Vagina (tissue), 2 donors: ENCODE data around the gene HNF1B.

Source experiments
- POLR2AphosphoS5 ChIP-seq, 2 donors: sonication (generic); formaldehyde crosslinking; IDR thresholded peaks; one replicate each; pipeline ENCODE4 v1.9.0; 2017; ENCODE audit warnings: antibody characterized with exemption in 2 of 2, mild to moderate bottlenecking in 2 of 2, low read depth in 1 of 2; ENCODE audit not compliant: insufficient read depth in 1 of 2
- TF ChIP-seq, protein P1 (sequence below), 3 experiments: fragments of 450-650 bp in 2 of 3; fragments of 200-600 bp in 1 of 3; sonication (generic) in 1 of 3; IDR thresholded peaks; one replicate each; pipeline ENCODE4 v1.5.1; 2017 to 2019; ENCODE audit warnings: antibody characterized with exemption in 3 of 3, mild to moderate bottlenecking in 2 of 3, moderate library complexity in 2 of 3

DNA sequence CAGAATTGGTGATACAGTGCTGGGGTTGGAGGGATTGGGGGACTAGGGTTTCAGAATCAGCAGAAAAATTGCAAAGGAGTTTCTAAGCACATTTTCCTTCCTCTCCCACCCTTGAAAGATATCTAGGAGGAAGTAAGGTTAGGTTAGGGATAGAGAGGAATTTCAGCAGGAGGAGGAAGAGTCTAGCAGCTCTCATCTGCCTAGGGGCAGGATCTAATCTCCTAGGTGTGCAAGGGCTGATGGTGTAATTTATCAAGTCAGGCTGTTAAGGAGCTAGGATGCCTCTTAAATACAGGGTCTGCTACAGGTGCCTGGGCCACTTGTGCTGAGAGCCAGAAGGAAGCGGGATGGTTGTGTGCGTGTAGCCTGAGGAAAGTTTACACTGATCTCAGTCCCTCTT, 1.8 kb upstream of the HNF1B start:
- TF ChIP-seq, protein P1, sequence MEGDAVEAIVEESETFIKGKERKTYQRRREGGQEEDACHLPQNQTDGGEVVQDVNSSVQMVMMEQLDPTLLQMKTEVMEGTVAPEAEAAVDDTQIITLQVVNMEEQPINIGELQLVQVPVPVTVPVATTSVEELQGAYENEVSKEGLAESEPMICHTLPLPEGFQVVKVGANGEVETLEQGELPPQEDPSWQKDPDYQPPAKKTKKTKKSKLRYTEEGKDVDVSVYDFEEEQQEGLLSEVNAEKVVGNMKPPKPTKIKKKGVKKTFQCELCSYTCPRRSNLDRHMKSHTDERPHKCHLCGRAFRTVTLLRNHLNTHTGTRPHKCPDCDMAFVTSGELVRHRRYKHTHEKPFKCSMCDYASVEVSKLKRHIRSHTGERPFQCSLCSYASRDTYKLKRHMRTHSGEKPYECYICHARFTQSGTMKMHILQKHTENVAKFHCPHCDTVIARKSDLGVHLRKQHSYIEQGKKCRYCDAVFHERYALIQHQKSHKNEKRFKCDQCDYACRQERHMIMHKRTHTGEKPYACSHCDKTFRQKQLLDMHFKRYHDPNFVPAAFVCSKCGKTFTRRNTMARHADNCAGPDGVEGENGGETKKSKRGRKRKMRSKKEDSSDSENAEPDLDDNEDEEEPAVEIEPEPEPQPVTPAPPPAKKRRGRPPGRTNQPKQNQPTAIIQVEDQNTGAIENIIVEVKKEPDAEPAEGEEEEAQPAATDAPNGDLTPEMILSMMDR (IDR thresholded peaks at IDR 0.05) = no peak
- TF ChIP-seq POLR2AphosphoS5 (IDR thresholded peaks at IDR 0.05; ENCODE audit: insufficient read depth in 1 of 2, low read depth in 1 of 2) = no peak
